Prostate gland (tissue), 2 donors: ENCODE data around the gene APOL3. TPM values are rescaled to one million over a fixed set of nuclear protein-coding genes. Genes with fewer than 3 reads are reported as not detected.

Source experiments
- DNase-seq: peaks from one replicate; pipeline ENCODE4 v3.0.0-alpha.2; 2019; ENCODE audit warnings: low spot score
- H3K27ac ChIP-seq, 2 donors: fragments of 200-600 bp; sonication (generic); 2 replicates each; pipeline ENCODE4 v1.5.1; 2017 to 2019
- H3K27me3 ChIP-seq: fragments of 200-600 bp; sonication (generic); replicated peaks from 2 replicates; pipeline ENCODE4 v1.5.1; 2019; ENCODE audit not compliant: insufficient read depth
- H3K36me3 ChIP-seq, 2 donors: fragments of 200-600 bp; sonication (generic); 1 replicate in 1 of 2; 2 replicates in 1 of 2; pipeline versions ENCODE4 v1.5.1 to v1.8.1; 2017 to 2019
- H3K4me1 ChIP-seq: fragments of 200-600 bp; sonication (generic); replicated peaks from 2 replicates; pipeline ENCODE4 v1.5.1; 2019
- H3K4me3 ChIP-seq, 2 donors: fragments of 200-600 bp; sonication (generic); 2 replicates each; pipeline ENCODE4 v1.5.1; 2017 to 2019
- H3K9me3 ChIP-seq: fragments of 200-600 bp; sonication (generic); 2 replicates; pipeline ENCODE4 v1.5.1; 2017
- POLR2A ChIP-seq: fragments of 450-650 bp; IDR thresholded peaks from one replicate; pipeline ENCODE4 v1.6.1; 2016; ENCODE audit warnings: antibody characterized with exemption, mild to moderate bottlenecking
- POLR2AphosphoS5 ChIP-seq: sonication (generic); formaldehyde crosslinking; IDR thresholded peaks from one replicate; pipeline ENCODE4 v1.6.1; 2017; ENCODE audit warnings: antibody characterized with exemption
- WGBS: methylation state at CpG from one replicate; pipeline ENCODE4 v1.1.5; 2018; 5-methylcytosine and 5-hydroxymethylcytosine counted together
- intact Hi-C: fragments of 100-400 bp; cut with DNase I; formaldehyde crosslinking; loops from one replicate; pipeline ENCODE4 v1.14.2; 2022
- total RNA-seq, 2 donors: library from RNA; depleted of rRNA; stranded (reverse); fragments of >200 nt; gene quantifications; one replicate each; pipeline ENCODE4 v1.1.0, GENCODE V29; 2016
- TF ChIP-seq, protein P1 (sequence below), 4 experiments: fragments of 200-600 bp in 2 of 4; fragments of 450-650 bp in 2 of 4; sonication (generic) in 2 of 4; IDR thresholded peaks; 1 replicate in 3 of 4; 2 replicates in 1 of 4; pipeline ENCODE4 v1.5.1; 2016 to 2019; ENCODE audit warnings: antibody characterized with exemption in 4 of 4, mild to moderate bottlenecking in 2 of 4, moderate library complexity in 2 of 4

APOL3 gene
- total RNA-seq, 2 donors from 2014 or later, result 18.8 to 32.2 TPM

DNA sequence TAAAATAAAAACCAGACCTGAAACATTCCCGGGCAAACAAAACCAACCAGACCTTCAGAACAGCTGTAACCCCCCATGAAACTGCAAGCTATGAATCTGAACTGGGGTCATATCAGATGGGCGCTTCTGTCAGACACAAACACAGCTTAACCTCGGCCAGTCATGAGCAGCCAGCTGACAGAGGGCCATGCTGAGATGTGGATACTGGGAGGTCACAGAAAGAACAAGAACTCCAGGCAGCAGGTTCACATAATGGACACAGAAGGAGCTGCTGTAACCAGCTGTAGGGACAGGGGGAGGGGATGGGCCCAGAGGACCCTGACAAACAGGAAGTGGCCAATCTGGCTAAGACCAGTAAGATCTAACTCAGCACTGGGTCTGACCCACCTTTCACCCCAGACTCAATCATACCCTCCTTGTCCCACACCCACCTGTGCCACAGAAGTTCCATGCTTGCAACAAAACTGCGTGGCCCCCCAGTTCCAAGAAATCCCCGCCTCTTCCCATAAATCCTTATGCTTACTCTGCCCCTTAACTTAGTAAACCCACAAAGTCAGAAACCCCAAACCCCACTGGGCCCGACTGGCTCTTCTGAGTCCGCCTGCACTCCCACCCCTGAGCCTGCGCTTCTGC, 37.1 kb upstream of the APOL3 start:
- TF ChIP-seq, protein P1, sequence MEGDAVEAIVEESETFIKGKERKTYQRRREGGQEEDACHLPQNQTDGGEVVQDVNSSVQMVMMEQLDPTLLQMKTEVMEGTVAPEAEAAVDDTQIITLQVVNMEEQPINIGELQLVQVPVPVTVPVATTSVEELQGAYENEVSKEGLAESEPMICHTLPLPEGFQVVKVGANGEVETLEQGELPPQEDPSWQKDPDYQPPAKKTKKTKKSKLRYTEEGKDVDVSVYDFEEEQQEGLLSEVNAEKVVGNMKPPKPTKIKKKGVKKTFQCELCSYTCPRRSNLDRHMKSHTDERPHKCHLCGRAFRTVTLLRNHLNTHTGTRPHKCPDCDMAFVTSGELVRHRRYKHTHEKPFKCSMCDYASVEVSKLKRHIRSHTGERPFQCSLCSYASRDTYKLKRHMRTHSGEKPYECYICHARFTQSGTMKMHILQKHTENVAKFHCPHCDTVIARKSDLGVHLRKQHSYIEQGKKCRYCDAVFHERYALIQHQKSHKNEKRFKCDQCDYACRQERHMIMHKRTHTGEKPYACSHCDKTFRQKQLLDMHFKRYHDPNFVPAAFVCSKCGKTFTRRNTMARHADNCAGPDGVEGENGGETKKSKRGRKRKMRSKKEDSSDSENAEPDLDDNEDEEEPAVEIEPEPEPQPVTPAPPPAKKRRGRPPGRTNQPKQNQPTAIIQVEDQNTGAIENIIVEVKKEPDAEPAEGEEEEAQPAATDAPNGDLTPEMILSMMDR (IDR thresholded peaks at IDR 0.05), result no peak
- TF ChIP-seq POLR2A (no peak), POLR2AphosphoS5 (no peak)
- WGBS, result 32% methylated on average over 8 of the region's 8 CpGs
- no peaks in the 10 kb centered on the region for H3K27me3 ChIP-seq
- H3K4me1 ChIP-seq, result peaks cover 8% of the 10 kb centered on the region
- no peaks in the 10 kb centered on the region for H3K9me3 ChIP-seq
- H3K27ac ChIP-seq, result peak overlapping the region; percentile 67 to 69
- no peak overlapping the region for H3K4me3 ChIP-seq
- intact Hi-C loops, result loop anchor here (5.0 kb wide), 1 partner anchor 80 kb away; no protein-coding TSS in a partner anchor
- no peak for DNase-seq
- no peaks in the 10 kb centered on the region for H3K36me3 ChIP-seq

DNA sequence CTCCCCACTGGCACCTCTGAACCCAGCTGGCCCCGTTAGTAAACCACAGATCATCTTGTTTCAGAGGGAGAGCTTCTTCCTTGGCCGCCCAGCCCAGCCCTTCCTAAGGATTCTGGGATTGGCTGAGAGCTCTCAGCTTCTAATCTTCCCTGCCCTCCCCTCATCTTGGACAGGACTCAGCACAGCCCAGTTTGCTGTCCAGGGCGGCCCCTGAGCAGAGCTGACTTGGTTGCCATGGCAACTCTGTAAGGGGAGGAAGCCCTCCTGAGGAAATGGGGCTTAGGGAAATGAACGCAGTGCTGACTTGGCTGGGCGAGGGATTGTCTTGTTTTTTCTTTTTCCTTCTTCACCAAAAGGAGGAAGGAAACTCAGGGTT, 36.5 kb upstream of the APOL3 start:
- peak overlapping the region; percentile 67 to 69 for H3K27ac ChIP-seq
- no peak overlapping the region for H3K4me3 ChIP-seq
- peaks cover 6% of the 10 kb centered on the region for H3K4me1 ChIP-seq
- H3K9me3 ChIP-seq, result no peaks in the 10 kb centered on the region
- DNase-seq, result no peak
- H3K27me3 ChIP-seq, result no peaks in the 10 kb centered on the region
- TF ChIP-seq POLR2A (no peak), POLR2AphosphoS5 (no peak)
- TF ChIP-seq, protein P1 (IDR thresholded peaks at IDR 0.05), result no peak
- intact Hi-C loops, result loop anchor here (5.0 kb wide), 1 partner anchor 80 kb away; no protein-coding TSS in a partner anchor
- no peaks in the 10 kb centered on the region for H3K36me3 ChIP-seq
- 20% methylated on average over 5 of the region's 5 CpGs for WGBS

DNA sequence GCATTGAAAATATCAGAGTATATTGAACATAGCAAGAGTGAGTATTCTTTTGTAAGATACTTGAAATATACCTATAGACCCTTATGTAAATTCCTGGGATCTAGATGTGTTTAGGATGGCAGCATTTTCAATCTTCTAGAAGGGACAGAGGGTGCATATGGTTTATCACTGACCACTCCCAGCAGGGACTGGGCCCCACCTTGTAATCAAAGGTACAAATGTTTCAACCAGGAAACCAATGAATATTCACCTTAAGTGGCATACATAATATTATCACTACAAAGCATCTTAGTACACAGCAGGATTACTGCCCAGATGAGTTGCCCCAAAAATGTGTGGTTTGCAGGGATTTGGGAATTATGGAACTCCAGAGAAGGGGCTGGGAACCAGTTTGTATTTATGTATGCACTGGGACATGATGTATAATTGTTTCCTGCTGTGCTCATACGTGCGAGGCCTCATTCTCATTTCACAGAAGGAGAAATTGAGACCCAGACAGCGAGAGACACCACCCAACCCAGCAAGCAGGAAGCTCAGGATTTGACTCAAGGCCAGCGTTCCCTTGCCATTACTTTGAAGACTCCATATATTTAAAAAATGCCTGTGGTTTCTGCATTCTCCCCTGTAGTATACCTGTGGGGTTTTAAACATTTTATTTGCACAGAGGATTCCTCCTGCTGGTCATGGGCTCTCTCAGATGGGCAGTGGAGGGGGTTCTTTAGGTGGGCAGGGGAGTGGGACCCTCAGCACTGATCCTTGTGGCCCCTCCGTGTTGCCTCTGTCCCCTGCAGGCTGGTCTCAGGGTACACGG, 35.9 kb upstream of the APOL3 start:
- intact Hi-C loops, result loop anchor here (5.0 kb wide), 1 partner anchor 81 kb away; no protein-coding TSS in a partner anchor
- 37% methylated on average over 6 of the region's 6 CpGs for WGBS
- no peaks in the 10 kb centered on the region for H3K9me3 ChIP-seq
- no peaks in the 10 kb centered on the region for H3K27me3 ChIP-seq
- no peak for DNase-seq
- H3K36me3 ChIP-seq, result no peaks in the 10 kb centered on the region
- peaks cover under 1% of the 10 kb centered on the region for H3K4me1 ChIP-seq
- no peak for TF ChIP-seq POLR2A
- TF ChIP-seq, protein P1 (IDR thresholded peaks at IDR 0.05), result no peak
- H3K4me3 ChIP-seq, result no peak overlapping the region
- H3K27ac ChIP-seq, result peak overlapping the region; percentile 67 to 69

DNA sequence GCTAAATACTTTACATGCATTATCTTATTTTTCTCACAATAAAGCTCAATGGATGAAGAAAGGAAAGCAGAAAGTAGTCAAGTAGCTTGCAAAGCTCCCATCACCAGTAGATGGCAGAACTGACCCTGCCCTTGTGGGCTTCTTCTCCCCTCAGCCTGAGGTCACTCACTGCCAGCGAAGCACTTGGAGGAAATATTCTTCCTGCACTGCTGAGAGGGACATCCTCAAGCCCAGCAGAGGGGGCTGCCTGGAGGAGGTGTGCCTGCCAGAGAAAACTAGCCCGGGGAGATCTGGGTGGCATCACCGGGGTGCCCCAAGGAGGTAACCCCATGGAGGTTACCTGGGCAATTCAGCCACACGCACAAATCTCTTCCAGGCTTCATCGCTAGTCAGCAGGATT, 34.4 kb upstream of the APOL3 start:
- no peak overlapping the region for H3K27ac ChIP-seq
- no peaks in the 10 kb centered on the region for H3K27me3 ChIP-seq
- WGBS, result 56% methylated on average over 5 of the region's 5 CpGs
- TF ChIP-seq POLR2A, result no peak
- TF ChIP-seq, protein P1 (IDR thresholded peaks at IDR 0.05), result peak; percentile 46 to 84 (median 82)
- TF ChIP-seq POLR2AphosphoS5, result peak; percentile 58
- DNase-seq, result peak; percentile 49
- H3K36me3 ChIP-seq, result no peaks in the 10 kb centered on the region
- intact Hi-C loops, result loop anchor here (5.0 kb wide), 1 partner anchor 82 kb away; no protein-coding TSS in a partner anchor
- no peaks in the 10 kb centered on the region for H3K4me1 ChIP-seq
- H3K4me3 ChIP-seq, result no peak overlapping the region
- H3K9me3 ChIP-seq, result no peaks in the 10 kb centered on the region
